Measurements from ENCODE around the gene ATG4C. TPM values are rescaled to one million over a fixed set of nuclear protein-coding genes. Genes with fewer than 3 reads are reported as not detected.

Gene ATG4C
- total RNA-seq, 1 donor from 2014 or later = 3.6 TPM

DNA sequence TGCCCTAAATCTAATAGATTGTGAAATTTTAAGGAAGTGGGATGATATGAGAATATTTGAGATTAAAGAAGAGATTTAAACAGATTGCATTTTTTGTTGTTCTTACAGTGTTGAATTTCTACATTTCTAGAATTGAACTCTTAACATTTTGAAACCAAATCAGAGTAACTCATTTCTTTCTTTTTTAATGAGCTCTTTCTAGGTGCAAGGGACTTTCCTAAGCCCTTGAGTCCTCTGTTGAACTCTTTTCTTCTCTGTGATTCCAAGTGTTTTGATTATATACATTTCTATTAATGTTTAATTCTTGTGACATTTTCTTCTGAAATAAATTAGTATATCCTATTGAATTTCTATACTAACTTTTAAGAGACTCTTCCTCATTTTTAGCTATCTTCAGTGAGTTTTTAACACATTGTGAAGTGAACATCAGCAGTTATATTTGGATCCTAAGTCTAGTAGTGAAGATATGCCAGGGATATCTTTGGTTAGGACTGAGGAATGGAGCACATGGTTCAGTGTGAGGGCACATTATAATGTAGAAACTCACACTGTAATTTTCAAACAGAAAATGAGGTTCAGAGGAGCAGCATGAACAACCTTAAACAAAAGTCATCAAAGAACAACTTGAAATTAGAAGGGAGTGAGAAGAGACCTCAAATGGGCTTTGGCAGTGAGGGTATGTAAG lies 53.1 kb downstream of the ATG4C start:
- no peak for DNase-seq (ENCODE audit: low read depth in 2 of 2)

DNA sequence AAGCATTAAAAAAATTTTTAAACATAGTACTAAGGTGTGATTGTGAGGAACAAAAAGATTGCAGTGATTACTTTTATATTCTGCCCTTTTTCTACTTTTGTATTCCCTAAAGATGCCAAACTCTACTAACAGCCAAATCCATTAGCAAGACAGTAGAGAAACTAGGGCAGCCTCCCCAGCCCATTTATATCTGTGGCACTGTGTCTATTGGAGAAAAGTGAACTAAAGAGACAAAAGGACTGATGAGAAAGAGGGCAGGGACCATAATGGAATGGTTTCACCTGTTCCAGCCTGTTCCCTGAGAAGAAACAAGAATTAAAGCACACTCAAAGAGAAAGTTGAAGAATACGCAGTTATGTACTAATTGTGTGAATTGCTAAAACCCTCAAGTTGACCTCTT lies 56.6 kb downstream of the ATG4C start:
- no peak for DNase-seq (ENCODE audit: low read depth in 2 of 2)

DNA sequence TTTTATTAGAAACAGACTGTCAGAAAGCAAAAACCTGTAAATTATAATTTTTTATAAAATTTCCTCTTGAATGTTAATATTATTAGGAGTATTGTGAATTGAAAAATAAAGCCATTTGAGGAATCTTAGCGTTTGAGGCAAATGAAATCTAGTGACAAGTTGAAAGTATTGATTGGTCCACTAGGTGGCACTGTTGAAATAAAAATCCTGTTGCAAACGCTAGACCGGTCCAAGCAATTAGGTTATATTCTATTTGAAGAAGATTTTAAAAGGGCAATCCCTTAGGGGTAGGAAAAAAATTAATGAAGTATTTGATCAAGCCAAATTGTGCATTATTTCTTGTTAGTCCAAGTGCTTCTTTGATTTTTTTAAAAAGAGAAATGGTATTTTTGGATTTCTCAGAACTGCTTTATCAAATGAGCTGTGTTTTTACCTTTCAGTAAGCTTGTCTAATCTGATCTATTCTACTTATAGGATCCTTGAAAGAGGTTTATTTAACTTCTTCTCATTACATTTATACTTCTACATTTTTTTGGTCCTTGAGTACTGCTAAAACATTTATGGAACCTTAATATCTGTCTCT lies 57.7 kb downstream of the ATG4C start:
- peak; percentile 71 to 81 for DNase-seq (ENCODE audit: low read depth in 2 of 2)

- DNase-seq (ENCODE audit: low read depth in 2 of 2) = no peak
These were observed 60.1 kb downstream of the ATG4C start for GRCh38 chr1:62844030-62844429.

DNA sequence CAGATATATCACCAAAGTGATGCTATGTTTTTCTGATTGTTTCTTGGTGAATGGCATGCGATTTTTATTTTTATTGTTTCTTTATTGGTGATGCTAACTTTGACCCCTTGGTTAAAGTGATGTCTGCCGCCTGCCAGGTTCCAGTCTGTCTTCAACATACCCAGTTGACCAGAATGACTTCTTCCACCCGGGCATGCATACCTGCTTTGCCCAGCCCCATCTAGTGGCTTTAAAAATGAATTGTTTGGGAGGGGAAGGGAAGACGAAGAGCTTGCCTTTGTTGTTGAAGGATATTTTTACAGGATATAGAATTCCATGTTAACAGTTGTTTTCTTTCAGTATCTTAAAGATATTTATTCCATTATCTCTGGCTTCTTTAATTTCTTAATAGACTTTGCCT lies 65.1 kb downstream of the ATG4C start:
- DNase-seq (ENCODE audit: low read depth in 2 of 2) = no peak

DNA sequence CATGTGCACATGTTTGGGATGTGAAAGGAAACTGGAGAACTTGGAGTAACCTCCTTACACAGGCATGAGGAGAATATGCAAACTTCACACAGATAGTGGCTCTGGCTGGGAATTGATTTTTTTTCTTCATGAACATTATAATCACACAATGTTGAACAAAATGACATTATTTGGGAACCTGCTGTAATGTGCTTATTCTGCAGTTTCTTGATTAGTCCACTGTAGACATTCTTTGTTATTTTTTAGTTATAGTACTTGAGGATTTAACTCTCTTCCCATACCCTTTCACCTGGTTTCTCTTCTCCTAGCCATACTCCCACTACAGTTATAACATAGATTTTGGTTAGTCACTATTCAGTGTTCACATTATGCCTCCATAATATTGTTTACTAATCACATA lies 68.3 kb downstream of the ATG4C start:
- no peak for DNase-seq (ENCODE audit: low read depth in 2 of 2)

- no peak for DNase-seq (ENCODE audit: low read depth in 2 of 2)
These were observed 73.0 kb downstream of the ATG4C start for GRCh38 chr1:62856960-62857359.

DNA sequence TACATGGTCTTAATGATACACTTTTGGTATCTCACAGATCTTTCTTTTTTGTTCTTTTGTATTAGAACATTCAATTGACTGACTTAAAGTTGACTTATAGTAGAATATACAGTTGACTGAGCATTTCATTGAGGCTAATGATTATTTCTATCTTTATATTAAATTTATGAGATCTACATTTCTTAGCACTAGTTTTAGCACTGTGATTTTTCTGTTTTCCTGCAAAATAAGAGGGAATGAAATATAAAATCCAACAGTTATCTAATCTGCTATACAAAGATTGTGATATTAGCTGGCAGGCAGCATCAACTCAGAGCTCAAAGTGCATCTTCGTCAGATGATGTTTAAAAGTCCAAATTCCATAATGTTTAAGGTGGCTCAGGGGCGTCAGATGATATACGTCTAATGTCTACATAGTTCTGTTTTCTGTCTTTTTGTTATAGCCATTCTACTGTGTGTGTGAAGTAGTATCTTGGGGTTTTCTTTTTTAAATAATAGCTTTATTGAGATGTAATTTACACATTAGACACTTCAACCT lies 85.4 kb downstream of the ATG4C start:
- no peak for DNase-seq (ENCODE audit: low read depth in 2 of 2)

DNA sequence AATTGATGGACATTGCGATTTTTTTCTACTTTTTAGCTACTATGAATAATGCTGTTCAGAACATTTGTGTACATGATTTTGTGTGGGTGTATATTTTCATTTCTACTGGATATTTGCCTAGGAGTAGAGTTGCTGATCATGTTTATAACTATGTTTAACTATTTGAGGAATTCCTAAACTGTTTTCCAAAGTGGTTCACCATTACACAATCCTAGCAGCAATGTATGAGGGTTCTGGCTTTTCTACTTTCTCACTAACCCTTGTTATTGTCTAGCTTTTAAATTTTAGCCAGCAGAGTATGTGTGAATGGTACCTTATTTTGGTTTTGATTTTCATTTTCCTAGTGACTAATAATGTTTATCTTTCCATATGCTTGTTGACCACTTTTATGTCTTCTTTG lies 86.2 kb downstream of the ATG4C start:
- DNase-seq (ENCODE audit: low read depth in 2 of 2) = no peak

DNA sequence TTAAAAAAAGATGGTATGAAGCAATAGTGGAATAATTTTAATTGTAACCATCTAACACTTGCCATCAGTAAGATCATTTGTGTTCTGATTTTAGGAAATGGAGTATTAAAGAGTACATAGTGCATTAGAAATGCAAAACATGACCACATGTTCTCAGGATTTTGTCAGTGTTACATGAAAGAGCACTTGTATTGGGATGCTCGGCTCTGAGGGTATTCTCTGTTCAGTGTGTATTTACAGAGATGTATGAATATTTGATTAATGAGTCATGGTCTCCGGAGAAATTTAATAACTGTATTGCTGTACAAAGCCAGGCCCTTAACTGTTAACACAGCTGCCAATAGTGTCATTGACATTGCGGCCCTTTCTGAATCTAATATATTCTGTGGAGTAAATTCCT lies 91.7 kb downstream of the ATG4C start:
- peak in 1 of 2 donors; percentile 2 for DNase-seq (ENCODE audit: low read depth in 2 of 2)

- DNase-seq (ENCODE audit: low read depth in 2 of 2) = no peak
These were observed 92.6 kb downstream of the ATG4C start for GRCh38 chr1:62876535-62876934.

DNA sequence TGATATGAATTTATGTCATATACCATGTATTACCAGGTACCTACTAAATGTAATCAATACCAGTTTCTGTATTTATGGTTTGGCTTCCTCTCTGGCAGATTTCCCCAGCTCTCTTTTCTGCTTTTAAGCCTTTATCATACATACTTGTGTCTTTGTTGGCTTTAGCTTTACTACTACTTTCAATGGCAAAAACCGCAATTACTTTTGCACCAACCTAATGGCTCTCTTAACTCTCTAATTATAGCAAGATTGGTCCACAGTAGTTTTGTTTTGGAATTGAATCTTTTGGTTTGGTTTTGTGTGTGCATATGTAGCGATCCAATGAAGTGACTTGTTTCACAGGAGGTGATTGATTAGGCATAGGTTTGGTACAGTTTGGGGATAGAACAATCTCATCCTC lies 93.6 kb downstream of the ATG4C start:
- no peak for DNase-seq (ENCODE audit: low read depth in 2 of 2)

DNA sequence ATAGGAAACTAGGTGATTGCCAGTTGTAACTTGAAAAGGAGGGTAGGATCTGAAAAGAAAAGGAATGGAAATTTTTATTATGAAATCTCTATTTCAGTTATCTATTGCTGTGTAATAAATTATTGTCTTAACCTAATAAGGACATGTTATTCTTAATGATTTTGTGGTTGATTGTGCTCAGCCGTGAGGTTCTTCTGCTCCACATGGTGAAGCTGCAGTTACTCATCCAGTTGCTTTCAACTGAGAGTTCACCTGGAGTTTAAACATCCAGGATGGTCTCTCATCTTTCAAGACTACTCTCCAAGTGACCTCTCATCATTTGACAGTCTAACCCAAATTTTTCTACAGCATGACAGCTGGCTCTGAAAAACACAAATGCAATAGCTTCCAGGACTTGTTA lies 96.0 kb downstream of the ATG4C start:
- no peak for DNase-seq (ENCODE audit: low read depth in 2 of 2)

GRCh38 chr1:62882201-62883104 lies 98.5 kb downstream of the ATG4C start:
- DNase-seq (ENCODE audit: low read depth in 2 of 2) = no peak

GRCh38 chr1:62884156-62884740 lies 100.3 kb downstream of the ATG4C start:
- no peak for DNase-seq (ENCODE audit: low read depth in 2 of 2)

DNA sequence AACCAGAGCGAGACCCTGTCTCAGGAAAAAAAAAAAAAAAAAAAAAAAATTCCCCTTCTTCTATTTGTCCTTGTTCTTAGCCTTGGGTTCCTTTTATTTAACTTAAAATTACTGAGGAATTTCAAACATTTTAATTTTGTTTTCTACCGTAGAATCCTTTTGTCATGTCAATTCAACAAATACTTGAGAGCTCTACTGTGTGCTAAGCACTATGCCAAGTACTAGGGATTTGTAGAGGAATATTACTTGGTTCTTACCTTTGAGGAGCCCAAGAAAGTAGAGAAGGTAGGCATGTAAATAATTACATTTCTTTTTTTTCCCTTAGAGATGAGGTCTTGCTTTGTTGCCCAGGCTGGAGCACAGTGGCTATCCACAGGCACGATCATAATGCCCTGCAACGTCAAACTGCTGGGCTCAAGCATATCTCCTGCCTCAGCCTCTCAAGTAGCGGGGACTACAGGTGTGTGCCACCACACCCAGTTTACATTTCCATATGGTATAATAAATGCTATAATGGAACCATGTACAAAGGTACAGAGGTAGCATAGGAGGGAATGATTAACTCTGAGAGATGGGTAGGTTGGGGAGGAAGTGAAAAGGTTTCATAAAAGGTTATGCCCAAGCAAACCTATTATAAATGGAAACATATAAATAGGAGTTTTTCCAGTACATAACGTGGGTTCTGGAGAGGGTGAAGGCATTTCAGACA lies 104.0 kb downstream of the ATG4C start:
- no peak for DNase-seq (ENCODE audit: low read depth in 2 of 2)

GRCh38 chr1:62891956-62892562 lies 108.1 kb downstream of the ATG4C start:
- DNase-seq (ENCODE audit: low read depth in 2 of 2) = no peak

GRCh38 chr1:62897788-62898187 lies 113.9 kb downstream of the ATG4C start:
- DNase-seq (ENCODE audit: low read depth in 2 of 2) = no peak

DNA sequence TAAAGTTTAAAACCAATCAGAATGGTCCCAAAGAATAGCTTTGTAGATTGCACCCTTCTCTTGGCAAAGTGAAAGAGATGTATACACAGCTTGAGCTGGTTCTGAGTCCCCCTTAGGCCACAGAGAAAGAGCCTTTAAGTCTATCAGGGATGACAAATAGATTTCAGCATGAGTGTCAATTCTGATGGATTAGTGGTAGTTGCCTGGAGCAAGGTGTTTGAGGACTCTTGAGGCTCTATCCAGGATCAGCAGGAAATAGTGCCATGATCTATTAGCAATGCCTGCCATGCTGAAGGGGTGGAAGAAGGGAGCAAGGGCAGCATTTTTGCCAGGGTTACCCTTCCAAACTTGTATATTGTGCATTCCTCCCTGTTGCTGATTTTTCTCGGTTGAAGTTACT lies 116.6 kb downstream of the ATG4C start:
- no peak for DNase-seq (ENCODE audit: low read depth in 2 of 2)

DNA sequence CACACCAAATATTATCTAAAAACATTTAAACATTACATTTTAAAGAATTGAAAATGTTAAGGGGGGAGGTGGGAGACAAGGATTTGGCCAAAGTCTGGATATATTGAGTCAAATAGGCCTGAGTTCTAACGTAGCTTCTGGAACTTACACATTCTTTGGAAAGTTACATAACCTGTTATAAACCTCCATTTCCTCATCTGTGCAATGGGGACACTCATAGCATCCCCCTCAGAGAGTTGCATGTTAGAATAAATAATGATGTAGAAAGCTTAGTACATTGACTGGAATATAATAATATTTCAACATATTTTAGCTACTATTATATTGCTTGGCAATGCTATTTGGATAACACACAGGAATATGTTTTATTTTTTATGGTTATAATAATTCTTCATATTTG lies 117.7 kb downstream of the ATG4C start:
- DNase-seq (ENCODE audit: low read depth in 2 of 2) = no peak

- DNase-seq (ENCODE audit: low read depth in 2 of 2) = no peak
These were observed 119.6 kb downstream of the ATG4C start for GRCh38 chr1:62903522-62903921.
